ENCODE measurements around the gene CERS6.

Gene CERS6

GRCh38 chr2:168614172-168615018 lies 158.3 kb downstream of the CERS6 start:
- Mint-ChIP-seq H3K4me1 (ENCODE audit: low read depth) (peaks cover 2% of the 10 kb centered on the region), H3K27ac (no peak overlapping the region), H3K36me3 (ENCODE audit: low read depth) (peaks cover 18% of the 10 kb centered on the region), H3K9me3 (peaks cover 13% of the 10 kb centered on the region), H3K27me3 (ENCODE audit: low read depth) (no peaks in the 10 kb centered on the region), H3K4me3 (no peak overlapping the region)
- DNase-seq (ENCODE audit: low spot score), result no peak

GRCh38 chr2:168620554-168620953 lies 164.5 kb downstream of the CERS6 start:
- Mint-ChIP-seq H3K27ac (no peak overlapping the region), H3K36me3 (ENCODE audit: low read depth) (peaks cover 2% of the 10 kb centered on the region), H3K27me3 (ENCODE audit: low read depth) (no peaks in the 10 kb centered on the region), H3K4me1 (ENCODE audit: low read depth) (no peaks in the 10 kb centered on the region), H3K4me3 (no peak overlapping the region), H3K9me3 (peaks cover 8% of the 10 kb centered on the region)
- no peak for DNase-seq (ENCODE audit: low spot score)

- H3K27ac Mint-ChIP-seq, result no peak overlapping the region
- H3K4me3 Mint-ChIP-seq, result no peak overlapping the region
- H3K4me1 Mint-ChIP-seq (ENCODE audit: low read depth), result no peaks in the 10 kb centered on the region
- no peaks in the 10 kb centered on the region for H3K27me3 Mint-ChIP-seq (ENCODE audit: low read depth)
- no peaks in the 10 kb centered on the region for H3K9me3 Mint-ChIP-seq
- H3K36me3 Mint-ChIP-seq (ENCODE audit: low read depth), result no peaks in the 10 kb centered on the region
- DNase-seq (ENCODE audit: low spot score), result no peak
Observed at GRCh38 chr2:168622559-168622958, 166.5 kb downstream of the CERS6 start.

- Mint-ChIP-seq H3K4me3 (no peak overlapping the region), H3K27me3 (ENCODE audit: low read depth) (no peaks in the 10 kb centered on the region), H3K36me3 (ENCODE audit: low read depth) (no peaks in the 10 kb centered on the region), H3K4me1 (ENCODE audit: low read depth) (no peaks in the 10 kb centered on the region), H3K9me3 (no peaks in the 10 kb centered on the region), H3K27ac (no peak overlapping the region)
- no peak for DNase-seq (ENCODE audit: low spot score)
Observed at GRCh38 chr2:168624028-168624427, 168.0 kb downstream of the CERS6 start.

- Mint-ChIP-seq H3K36me3 (ENCODE audit: low read depth) (no peaks in the 10 kb centered on the region), H3K27ac (no peak overlapping the region), H3K27me3 (ENCODE audit: low read depth) (no peaks in the 10 kb centered on the region), H3K9me3 (no peaks in the 10 kb centered on the region), H3K4me1 (ENCODE audit: low read depth) (no peaks in the 10 kb centered on the region), H3K4me3 (no peak overlapping the region)
- DNase-seq (ENCODE audit: low spot score), result no peak
Observed at GRCh38 chr2:168626096-168626495, 170.0 kb downstream of the CERS6 start.

GRCh38 chr2:168626647-168627046 lies 170.6 kb downstream of the CERS6 start:
- Mint-ChIP-seq H3K36me3 (ENCODE audit: low read depth) (no peaks in the 10 kb centered on the region), H3K27me3 (ENCODE audit: low read depth) (no peaks in the 10 kb centered on the region), H3K27ac (no peak overlapping the region), H3K9me3 (no peaks in the 10 kb centered on the region), H3K4me3 (no peak overlapping the region), H3K4me1 (ENCODE audit: low read depth) (no peaks in the 10 kb centered on the region)
- DNase-seq (ENCODE audit: low spot score), result no peak

- Mint-ChIP-seq H3K27me3 (ENCODE audit: low read depth) (no peaks in the 10 kb centered on the region), H3K4me3 (no peak overlapping the region), H3K36me3 (ENCODE audit: low read depth) (peaks cover 2% of the 10 kb centered on the region), H3K9me3 (no peaks in the 10 kb centered on the region), H3K4me1 (ENCODE audit: low read depth) (peaks cover 3% of the 10 kb centered on the region), H3K27ac (no peak overlapping the region)
- DNase-seq (ENCODE audit: low spot score), result no peak
Observed at GRCh38 chr2:168632709-168633121, 176.6 kb downstream of the CERS6 start.

GRCh38 chr2:168633200-168633599 lies 177.1 kb downstream of the CERS6 start:
- H3K9me3 Mint-ChIP-seq, result no peaks in the 10 kb centered on the region
- no peaks in the 10 kb centered on the region for H3K27me3 Mint-ChIP-seq (ENCODE audit: low read depth)

GRCh38 chr2:168633895-168634294 lies 177.8 kb downstream of the CERS6 start:
- DNase-seq (ENCODE audit: low spot score), result no peak
- Mint-ChIP-seq H3K4me3 (no peak overlapping the region), H3K36me3 (ENCODE audit: low read depth) (peaks cover 2% of the 10 kb centered on the region), H3K27me3 (ENCODE audit: low read depth) (no peaks in the 10 kb centered on the region), H3K4me1 (ENCODE audit: low read depth) (peaks cover 3% of the 10 kb centered on the region), H3K27ac (no peak overlapping the region), H3K9me3 (no peaks in the 10 kb centered on the region)

More at GRCh38 chr2:168633200-168633599, 177.1 kb downstream of the CERS6 start:
- Mint-ChIP-seq H3K4me3 (no peak overlapping the region), H3K4me1 (ENCODE audit: low read depth) (peaks cover 3% of the 10 kb centered on the region), H3K27ac (no peak overlapping the region), H3K36me3 (ENCODE audit: low read depth) (peaks cover 2% of the 10 kb centered on the region)
- DNase-seq (ENCODE audit: low spot score), result no peak

GRCh38 chr2:168635065-168635577 lies 179.0 kb downstream of the CERS6 start:
- H3K4me3 Mint-ChIP-seq, result no peak overlapping the region
- H3K9me3 Mint-ChIP-seq, result no peaks in the 10 kb centered on the region
- H3K4me1 Mint-ChIP-seq (ENCODE audit: low read depth), result peaks cover 3% of the 10 kb centered on the region
- no peak for DNase-seq (ENCODE audit: low spot score)
- peaks cover 2% of the 10 kb centered on the region for H3K36me3 Mint-ChIP-seq (ENCODE audit: low read depth)
- H3K27ac Mint-ChIP-seq, result no peak overlapping the region
- no peaks in the 10 kb centered on the region for H3K27me3 Mint-ChIP-seq (ENCODE audit: low read depth)

- Mint-ChIP-seq H3K27ac (no peak overlapping the region), H3K4me1 (ENCODE audit: low read depth) (peaks cover 1% of the 10 kb centered on the region), H3K27me3 (ENCODE audit: low read depth) (no peaks in the 10 kb centered on the region), H3K36me3 (ENCODE audit: low read depth) (peaks cover 1% of the 10 kb centered on the region), H3K4me3 (no peak overlapping the region), H3K9me3 (no peaks in the 10 kb centered on the region)
- no peak for DNase-seq (ENCODE audit: low spot score)
Observed at GRCh38 chr2:168639018-168639417, 182.9 kb downstream of the CERS6 start.

- Mint-ChIP-seq H3K4me3 (no peak overlapping the region), H3K27ac (no peak overlapping the region), H3K9me3 (no peaks in the 10 kb centered on the region), H3K36me3 (ENCODE audit: low read depth) (peaks cover 4% of the 10 kb centered on the region), H3K4me1 (ENCODE audit: low read depth) (peaks cover 4% of the 10 kb centered on the region), H3K27me3 (ENCODE audit: low read depth) (no peaks in the 10 kb centered on the region)
- no peak for DNase-seq (ENCODE audit: low spot score)
Observed at GRCh38 chr2:168639441-168639898, 183.4 kb downstream of the CERS6 start.

GRCh38 chr2:168640039-168640438 lies 184.0 kb downstream of the CERS6 start:
- Mint-ChIP-seq H3K9me3 (no peaks in the 10 kb centered on the region), H3K4me1 (ENCODE audit: low read depth) (peaks cover 4% of the 10 kb centered on the region), H3K27me3 (ENCODE audit: low read depth) (no peaks in the 10 kb centered on the region), H3K4me3 (no peak overlapping the region), H3K36me3 (ENCODE audit: low read depth) (peaks cover 4% of the 10 kb centered on the region), H3K27ac (no peak overlapping the region)
- DNase-seq (ENCODE audit: low spot score), result no peak

- peaks cover 5% of the 10 kb centered on the region for H3K9me3 Mint-ChIP-seq
- no peak overlapping the region for H3K27ac Mint-ChIP-seq
- H3K36me3 Mint-ChIP-seq (ENCODE audit: low read depth), result peaks cover 4% of the 10 kb centered on the region
- H3K27me3 Mint-ChIP-seq (ENCODE audit: low read depth), result no peaks in the 10 kb centered on the region
- H3K4me3 Mint-ChIP-seq, result no peak overlapping the region
- H3K4me1 Mint-ChIP-seq (ENCODE audit: low read depth), result peaks cover 6% of the 10 kb centered on the region
- DNase-seq (ENCODE audit: low spot score), result no peak
Observed at GRCh38 chr2:168641636-168642035, 185.6 kb downstream of the CERS6 start.
